HCEC 1CT (cell line): ENCODE results near the gene MSI1.
"Not testable (repeated sequence)": the region's sequence is repeated elsewhere in the genome, so short reads cannot be mapped to it uniquely, and the experiment has no call there.

Experiments used
- DNase-seq: peaks from one replicate; pipeline ENCODE4 v3.0.0-alpha.2; 2017

MSI1 gene

GRCh38 chr12:120353556-120354317 lies 15.2 kb downstream of the MSI1 start:
- no peak for DNase-seq

- DNase-seq, result no peak
Measured at GRCh38 chr12:120353136-120353535, 15.8 kb downstream of the MSI1 start.

GRCh38 chr12:120352117-120352516 lies 16.8 kb downstream of the MSI1 start:
- peak; percentile 76 for DNase-seq

GRCh38 chr12:120350576-120351350 lies 18.2 kb downstream of the MSI1 start:
- DNase-seq, result no peak

GRCh38 chr12:120347766-120348165 lies 21.2 kb downstream of the MSI1 start:
- no peak for DNase-seq

- no peak for DNase-seq
Measured at GRCh38 chr12:120346681-120347080, 22.3 kb downstream of the MSI1 start.

GRCh38 chr12:120346031-120346430 lies 22.9 kb downstream of the MSI1 start:
- no peak for DNase-seq

- DNase-seq, result no peak
Measured at GRCh38 chr12:120343692-120344091, 25.3 kb downstream of the MSI1 start.

- no peak for DNase-seq
Measured at GRCh38 chr12:120343039-120343537, 25.9 kb downstream of the MSI1 start.

- DNase-seq, result no peak
Measured at GRCh38 chr12:120342175-120343038, 26.6 kb downstream of the MSI1 start.

- DNase-seq, result no peak
Measured at GRCh38 chr12:120339256-120339655, 29.7 kb downstream of the MSI1 start.

GRCh38 chr12:120337730-120338129 lies 31.2 kb downstream of the MSI1 start:
- DNase-seq, result no peak

- DNase-seq, result not testable (repeated sequence)
Measured at GRCh38 chr12:120336392-120336791, 32.6 kb downstream of the MSI1 start.

- not testable (repeated sequence) for DNase-seq
Measured at GRCh38 chr12:120335447-120335846, 33.5 kb downstream of the MSI1 start.

GRCh38 chr12:120332523-120332922 lies 36.4 kb downstream of the MSI1 start:
- no peak for DNase-seq

- DNase-seq, result no peak
Measured at GRCh38 chr12:120332041-120332440, 36.9 kb downstream of the MSI1 start.

GRCh38 chr12:120331390-120331789 lies 37.6 kb downstream of the MSI1 start:
- no peak for DNase-seq

GRCh38 chr12:120328228-120328627 lies 40.7 kb downstream of the MSI1 start:
- no peak for DNase-seq

- no peak for DNase-seq
Measured at GRCh38 chr12:120327593-120327992, 41.4 kb downstream of the MSI1 start, which contains the start of gene PLA2G1B. Gene PLA2G1B (minus strand): TSS chr12:120327779. CDS start chr12:120327753, 26 bp downstream.

GRCh38 chr12:120324841-120325417 lies 44.0 kb downstream of the MSI1 start:
- no peak for DNase-seq

- DNase-seq, result no peak
Measured at GRCh38 chr12:120323772-120324171, 45.2 kb downstream of the MSI1 start.

GRCh38 chr12:120321382-120322202 lies 47.4 kb downstream of the MSI1 start:
- no peak for DNase-seq
